ENCODE measurements around the gene GNAQ.

GNAQ gene

DNA sequence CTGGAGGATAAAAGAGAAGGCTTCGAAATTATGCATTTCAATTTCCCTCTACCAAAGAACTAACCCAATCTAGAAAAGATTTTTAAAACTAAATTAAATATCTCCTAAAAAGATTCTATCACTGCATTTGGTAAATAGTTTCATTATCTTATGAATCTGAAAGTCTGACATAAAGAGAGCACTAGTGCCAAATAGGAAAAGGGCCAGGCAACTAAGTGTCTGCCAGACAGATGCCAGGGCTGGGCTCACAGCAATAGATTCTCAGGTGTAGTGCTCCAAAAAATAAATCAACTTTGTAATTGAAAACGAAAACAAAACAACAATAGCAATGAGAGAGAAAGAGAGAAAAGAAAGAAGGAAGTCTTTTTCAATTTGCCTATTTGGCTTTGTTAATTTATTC is 225.8 kb downstream of the GNAQ start:
- TF ChIP-seq, protein P1, sequence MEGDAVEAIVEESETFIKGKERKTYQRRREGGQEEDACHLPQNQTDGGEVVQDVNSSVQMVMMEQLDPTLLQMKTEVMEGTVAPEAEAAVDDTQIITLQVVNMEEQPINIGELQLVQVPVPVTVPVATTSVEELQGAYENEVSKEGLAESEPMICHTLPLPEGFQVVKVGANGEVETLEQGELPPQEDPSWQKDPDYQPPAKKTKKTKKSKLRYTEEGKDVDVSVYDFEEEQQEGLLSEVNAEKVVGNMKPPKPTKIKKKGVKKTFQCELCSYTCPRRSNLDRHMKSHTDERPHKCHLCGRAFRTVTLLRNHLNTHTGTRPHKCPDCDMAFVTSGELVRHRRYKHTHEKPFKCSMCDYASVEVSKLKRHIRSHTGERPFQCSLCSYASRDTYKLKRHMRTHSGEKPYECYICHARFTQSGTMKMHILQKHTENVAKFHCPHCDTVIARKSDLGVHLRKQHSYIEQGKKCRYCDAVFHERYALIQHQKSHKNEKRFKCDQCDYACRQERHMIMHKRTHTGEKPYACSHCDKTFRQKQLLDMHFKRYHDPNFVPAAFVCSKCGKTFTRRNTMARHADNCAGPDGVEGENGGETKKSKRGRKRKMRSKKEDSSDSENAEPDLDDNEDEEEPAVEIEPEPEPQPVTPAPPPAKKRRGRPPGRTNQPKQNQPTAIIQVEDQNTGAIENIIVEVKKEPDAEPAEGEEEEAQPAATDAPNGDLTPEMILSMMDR (IDR thresholded peaks at IDR 0.05; ENCODE audit: low read length, missing control alignments) = no peak
- DNase-seq (ENCODE audit: low read depth) = no peak
- no peak overlapping the region for H3K4me3 ChIP-seq (replicated peaks; ENCODE audit: low read depth, low read length)

DNA sequence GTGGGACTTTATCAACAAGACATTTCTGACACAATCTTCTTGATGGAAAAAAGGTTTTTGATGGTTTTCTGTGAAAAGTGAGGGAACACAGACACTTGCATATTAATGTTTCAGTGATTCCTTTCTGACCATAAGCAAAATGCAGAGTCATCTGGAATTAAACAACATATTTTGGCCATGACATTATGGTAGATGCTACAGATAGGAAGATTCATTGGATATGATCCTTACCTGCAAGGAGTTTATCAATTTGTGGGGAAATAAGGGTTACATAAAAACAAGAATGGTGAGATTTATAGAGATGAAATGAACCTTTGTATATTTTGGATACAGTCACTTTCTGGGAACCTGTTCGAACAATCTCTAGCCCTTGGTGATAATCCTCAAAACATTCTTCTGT is 228.2 kb downstream of the GNAQ start:
- TF ChIP-seq, protein P1 (IDR thresholded peaks at IDR 0.05; ENCODE audit: low read length, missing control alignments) = no peak
- DNase-seq (ENCODE audit: low read depth) = no peak
- H3K4me3 ChIP-seq (replicated peaks; ENCODE audit: low read depth, low read length) = no peak overlapping the region

DNA sequence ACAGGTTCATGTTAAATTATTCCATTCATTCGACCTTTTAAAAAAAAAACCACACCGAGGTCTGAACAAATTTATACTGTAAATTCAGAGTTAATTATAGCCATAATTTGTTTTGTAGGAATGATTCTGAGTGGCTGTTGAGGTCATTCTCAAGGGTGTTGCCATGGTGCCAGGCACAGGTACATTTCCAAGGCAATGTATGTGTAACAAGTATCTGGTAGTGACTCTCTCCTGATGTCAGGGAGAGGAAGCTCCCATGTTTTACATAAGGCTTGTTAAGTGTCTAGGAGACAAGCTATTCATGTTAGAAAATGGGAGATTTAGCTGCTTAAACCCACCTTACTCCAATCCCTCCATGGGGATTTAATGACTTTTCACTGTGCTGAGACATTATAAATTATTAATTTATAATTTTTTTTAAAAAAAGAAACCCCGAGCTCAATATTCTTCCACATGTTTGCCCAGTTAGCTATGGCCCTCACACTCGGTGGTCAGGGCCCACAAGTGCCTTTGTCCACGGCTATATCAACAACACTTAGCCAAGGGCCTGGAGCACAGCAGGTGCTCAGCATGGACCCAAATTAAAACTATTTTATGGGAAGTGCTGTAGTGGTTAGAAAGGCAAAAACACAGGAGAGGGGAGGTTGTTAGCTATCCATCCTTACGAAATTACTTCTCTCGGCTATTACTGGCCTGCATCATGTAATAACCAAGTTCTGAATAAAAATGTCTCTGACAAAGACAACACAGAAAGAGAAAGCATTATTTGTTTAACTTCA is 228.9 kb downstream of the GNAQ start:
- DNase-seq (ENCODE audit: low read depth) = no peak
- TF ChIP-seq, protein P1 (IDR thresholded peaks at IDR 0.05; ENCODE audit: low read length, missing control alignments) = no peak
- H3K4me3 ChIP-seq (replicated peaks; ENCODE audit: low read depth, low read length) = no peak overlapping the region

DNA sequence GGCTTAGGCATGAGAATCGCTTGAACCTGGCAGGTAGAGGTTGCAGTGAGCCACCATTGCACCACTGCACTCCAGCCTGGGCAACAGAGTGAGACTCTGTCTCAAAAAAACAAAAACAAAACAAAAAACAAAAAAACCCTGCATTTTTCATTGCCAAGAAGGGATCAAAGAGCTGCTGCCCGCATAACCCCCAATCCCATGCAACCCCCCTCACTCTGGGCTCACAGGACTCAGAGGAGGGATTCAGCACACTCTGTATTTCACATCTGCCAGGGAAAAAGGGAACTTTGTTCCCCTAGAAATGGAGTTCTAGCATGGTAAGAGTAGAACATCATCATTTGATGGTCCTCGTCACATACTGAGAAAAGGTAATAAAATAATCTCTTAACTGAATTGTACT is 229.5 kb downstream of the GNAQ start:
- no peak for DNase-seq (ENCODE audit: low read depth)
- TF ChIP-seq, protein P1 (IDR thresholded peaks at IDR 0.05; ENCODE audit: low read length, missing control alignments) = no peak

DNA sequence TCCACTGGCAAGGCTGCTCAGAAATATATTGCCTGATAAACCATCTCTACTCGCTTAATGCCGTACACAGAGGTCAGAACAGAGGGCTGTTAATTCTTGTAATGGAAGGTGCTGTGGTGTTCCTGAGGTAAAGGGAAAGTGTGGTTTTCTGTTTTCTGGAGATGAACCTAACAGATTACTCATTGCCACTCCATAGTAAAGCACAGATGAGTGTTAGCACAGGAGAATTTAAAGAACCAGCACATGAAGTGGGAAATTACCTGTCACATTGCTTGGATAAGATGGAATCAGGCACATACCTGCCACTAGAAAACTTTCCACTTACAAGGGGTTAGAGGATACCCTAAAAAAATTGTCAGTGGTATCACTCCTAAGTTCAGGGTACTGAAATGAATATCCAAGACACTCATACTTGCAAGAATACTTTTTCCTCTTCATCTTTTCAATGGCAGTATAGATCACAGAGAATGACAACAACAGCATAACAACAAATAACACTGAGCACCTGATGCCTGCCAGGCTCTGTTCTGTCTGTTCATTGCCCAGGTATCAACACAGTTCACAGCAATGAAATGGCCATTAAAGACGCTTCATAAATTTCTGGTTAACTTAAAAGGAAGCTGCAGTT is 230.6 kb downstream of the GNAQ start:
- no peak overlapping the region for H3K4me3 ChIP-seq (replicated peaks; ENCODE audit: low read depth, low read length)
- TF ChIP-seq, protein P1 (IDR thresholded peaks at IDR 0.05; ENCODE audit: low read length, missing control alignments) = no peak
- no peak for DNase-seq (ENCODE audit: low read depth)

More for the DNA sequence above, 229.5 kb downstream of the GNAQ start:
- no peak overlapping the region for H3K4me3 ChIP-seq (replicated peaks; ENCODE audit: low read depth, low read length)

DNA sequence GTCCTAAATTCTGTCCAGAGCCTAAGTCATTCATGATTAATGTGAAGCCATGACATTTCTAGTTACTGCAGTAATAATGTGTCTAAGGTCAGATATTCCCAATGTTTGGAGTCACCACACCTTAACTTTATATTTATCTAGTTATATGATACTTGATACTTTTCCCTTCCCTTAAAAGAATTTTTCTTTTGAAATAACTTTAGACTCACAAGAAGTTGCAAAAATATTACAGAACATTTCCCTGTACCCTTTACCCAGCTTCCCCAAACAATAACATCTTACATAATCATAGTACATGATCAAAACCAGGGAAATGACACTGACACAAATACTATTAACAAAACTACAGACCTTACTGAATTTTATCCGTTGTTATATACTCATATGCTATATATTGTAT is 233.5 kb downstream of the GNAQ start:
- H3K4me3 ChIP-seq (replicated peaks; ENCODE audit: low read depth, low read length) = no peak overlapping the region
- no peak for DNase-seq (ENCODE audit: low read depth)
- TF ChIP-seq, protein P1 (IDR thresholded peaks at IDR 0.05; ENCODE audit: low read length, missing control alignments) = no peak
